KMS-11 (cell line): ENCODE results near the gene REEP1.

Experiments used
- H2AFZ ChIP-seq: fragments of 200-600 bp; sonication (generic); 2 replicates; pipeline ENCODE4 v1.6.1; 2016; ENCODE audit warnings: antibody characterized with exemption, mixed run types, low read depth
- H3K27ac ChIP-seq: fragments of 200-600 bp; sonication (generic); 2 replicates; pipeline ENCODE4 v1.6.1; 2016; ENCODE audit warnings: mild to moderate bottlenecking, mixed run types
- H3K27me3 ChIP-seq: fragments of 200-600 bp; sonication (generic); 2 replicates; pipeline ENCODE4 v1.6.1; 2017; ENCODE audit warnings: mild to moderate bottlenecking, low read depth, mixed run types, moderate library complexity; ENCODE audit not compliant: insufficient read depth
- H3K36me3 ChIP-seq: fragments of 200-600 bp; sonication (generic); 2 replicates; pipeline ENCODE4 v1.6.1; 2017; ENCODE audit warnings: mild to moderate bottlenecking, mixed run types; ENCODE audit not compliant: insufficient read depth
- H3K4me1 ChIP-seq: fragments of 200-600 bp; sonication (generic); 2 replicates; pipeline ENCODE4 v1.6.1; 2016; ENCODE audit warnings: mild to moderate bottlenecking, low read depth, mixed run types; ENCODE audit not compliant: poor library complexity, severe bottlenecking
- H3K4me2 ChIP-seq: fragments of 200-600 bp; sonication (generic); 2 replicates; pipeline ENCODE4 v1.7.0; 2016; ENCODE audit warnings: mild to moderate bottlenecking, mixed run types
- H3K4me3 ChIP-seq: fragments of 200-600 bp; sonication (generic); IDR thresholded peaks from 2 replicates; pipeline ENCODE4 v1.6.1; 2017; ENCODE audit warnings: low read depth, low read length, mixed read lengths; ENCODE audit not compliant: insufficient read depth
- H3K79me2 ChIP-seq: fragments of 200-600 bp; sonication (generic); 2 replicates; pipeline ENCODE4 v1.6.1; 2016; ENCODE audit warnings: low read depth, mixed run types; ENCODE audit not compliant: insufficient read depth
- H3K9ac ChIP-seq: fragments of 200-600 bp; sonication (generic); 2 replicates; pipeline ENCODE4 v1.6.1; 2016; ENCODE audit warnings: mild to moderate bottlenecking, mixed run types
- H4K20me1 ChIP-seq: fragments of 200-600 bp; sonication (generic); 2 replicates; pipeline ENCODE4 v1.6.1; 2016; ENCODE audit warnings: mild to moderate bottlenecking, mixed run types; ENCODE audit not compliant: insufficient read depth
- CTCF ChIP-seq: fragments of 200-600 bp; sonication (generic); conservative IDR thresholded peaks from 2 replicates; pipeline ENCODE4 v1.6.1; 2017; ENCODE audit warnings: low read depth, mild to moderate bottlenecking, antibody characterized with exemption, low read length, moderate library complexity, mixed read lengths

The REEP1 gene

GRCh38 chr2:86258106-86258505, 79.3 kb downstream of the REEP1 start:
- H3K4me1 ChIP-seq, result no peaks in the 10 kb centered on the region
- H2AFZ ChIP-seq, result no peak overlapping the region
- no peak overlapping the region for H3K9ac ChIP-seq
- H3K79me2 ChIP-seq, result no peaks in the 10 kb centered on the region
- H3K36me3 ChIP-seq, result no peaks in the 10 kb centered on the region
- H3K27ac ChIP-seq, result no peak overlapping the region
- no peak overlapping the region for H3K4me3 ChIP-seq
- no peak overlapping the region for H3K4me2 ChIP-seq
- no peak for TF ChIP-seq CTCF
- no peaks in the 10 kb centered on the region for H4K20me1 ChIP-seq
- no peaks in the 10 kb centered on the region for H3K27me3 ChIP-seq

GRCh38 chr2:86256982-86257381, 80.4 kb downstream of the REEP1 start:
- H2AFZ ChIP-seq, result no peak overlapping the region
- H3K79me2 ChIP-seq, result no peaks in the 10 kb centered on the region
- no peak overlapping the region for H3K9ac ChIP-seq
- H3K4me2 ChIP-seq, result no peak overlapping the region
- H3K4me3 ChIP-seq, result no peak overlapping the region
- H3K27ac ChIP-seq, result no peak overlapping the region
- no peaks in the 10 kb centered on the region for H4K20me1 ChIP-seq
- no peak for TF ChIP-seq CTCF
- H3K36me3 ChIP-seq, result no peaks in the 10 kb centered on the region
- no peaks in the 10 kb centered on the region for H3K4me1 ChIP-seq
- H3K27me3 ChIP-seq, result no peaks in the 10 kb centered on the region

- H3K4me1 ChIP-seq, result no peaks in the 10 kb centered on the region
- no peak overlapping the region for H3K27ac ChIP-seq
- no peaks in the 10 kb centered on the region for H4K20me1 ChIP-seq
- no peak overlapping the region for H3K9ac ChIP-seq
- H3K36me3 ChIP-seq, result no peaks in the 10 kb centered on the region
- TF ChIP-seq CTCF, result no peak
- H2AFZ ChIP-seq, result no peak overlapping the region
- no peaks in the 10 kb centered on the region for H3K79me2 ChIP-seq
- no peaks in the 10 kb centered on the region for H3K27me3 ChIP-seq
- no peak overlapping the region for H3K4me2 ChIP-seq
- no peak overlapping the region for H3K4me3 ChIP-seq
These were observed 81.1 kb downstream of the REEP1 start for GRCh38 chr2:86256300-86256699.

GRCh38 chr2:86254576-86255538, 82.6 kb downstream of the REEP1 start:
- peaks cover 12% of the 10 kb centered on the region for H3K4me1 ChIP-seq
- no peaks in the 10 kb centered on the region for H4K20me1 ChIP-seq
- H3K27me3 ChIP-seq, result no peaks in the 10 kb centered on the region
- no peak overlapping the region for H3K4me3 ChIP-seq
- no peaks in the 10 kb centered on the region for H3K36me3 ChIP-seq
- no peak for TF ChIP-seq CTCF
- H3K27ac ChIP-seq, result no peak overlapping the region
- H2AFZ ChIP-seq, result no peak overlapping the region
- no peaks in the 10 kb centered on the region for H3K79me2 ChIP-seq
- H3K4me2 ChIP-seq, result no peak overlapping the region
- H3K9ac ChIP-seq, result no peak overlapping the region
